Gastrocnemius medialis (tissue), 4 donors: ENCODE data around the gene SAMD11. TPM values are rescaled to one million over a fixed set of nuclear protein-coding genes. Genes with fewer than 3 reads are reported as not detected.
"Not testable (repeated sequence)": the region's sequence is repeated elsewhere in the genome, so short reads cannot be mapped to it uniquely, and the experiment has no call there.

Experiments used
- ATAC-seq, 2 donors: fragments of 150-250 bp; one replicate each; pipeline ENCODE4 v1.9.1; 2016
- DNase-seq, 2 donors: peaks; one replicate each; pipeline ENCODE4 v3.0.0-alpha.2; 2019
- H3K27ac ChIP-seq, 4 donors: fragments of 200-600 bp; sonication (generic); 1 replicate in 1 of 4; 2 replicates in 3 of 4; pipeline ENCODE4 v1.5.1; 2016 to 2018; ENCODE audit warnings: mild to moderate bottlenecking in 2 of 4, moderate library complexity in 1 of 4
- H3K27me3 ChIP-seq, 3 donors: fragments of 200-600 bp; sonication (generic) in 2 of 3; 1 replicate in 1 of 3; 2 replicates in 2 of 3; pipeline versions ENCODE4 v1.5.1 to v1.6.0; 2016 to 2019; ENCODE audit warnings: mild to moderate bottlenecking in 1 of 3, moderate library complexity in 1 of 3
- H3K36me3 ChIP-seq, 2 donors: fragments of 200-600 bp; sonication (generic) in 1 of 2; one replicate each; pipeline ENCODE4 v1.5.1; 2017 to 2018
- H3K4me1 ChIP-seq, 2 donors: fragments of 200-600 bp; sonication (generic) in 1 of 2; one replicate each; pipeline ENCODE4 v1.5.1; 2016 to 2017; ENCODE audit warnings: mild to moderate bottlenecking in 2 of 2
- H3K4me3 ChIP-seq, 4 donors: fragments of 200-600 bp; sonication (generic) in 3 of 4; 1 replicate in 1 of 4; 2 replicates in 3 of 4; pipeline ENCODE4 v1.5.1; 2016 to 2019; ENCODE audit warnings: mild to moderate bottlenecking in 2 of 4
- H3K9me3 ChIP-seq, 3 donors: fragments of 200-600 bp; sonication (generic) in 2 of 3; 1 replicate in 1 of 3; 2 replicates in 2 of 3; pipeline ENCODE4 v1.5.1; 2016 to 2019
- POLR2A ChIP-seq, 2 donors: fragments of 450-650 bp; IDR thresholded peaks; one replicate each; pipeline ENCODE4 v1.6.1; 2017; ENCODE audit warnings: antibody characterized with exemption in 2 of 2, mild to moderate bottlenecking in 2 of 2, moderate library complexity in 2 of 2
- in situ Hi-C, 4 donors: fragments of 200-750 bp; cut with MboI; loops; one replicate each; pipeline versions ENCODE4 v1.15.0 to v1.8.0; 2017; ENCODE audit warnings: low sequenced_read_pairs in 4 of 4
- intact Hi-C: fragments of 100-400 bp; cut with DNase I; formaldehyde crosslinking; loops from one replicate; pipeline ENCODE4 v1.15.1; 2023; ENCODE audit warnings: low total_unique reads
- total RNA-seq, 4 donors: library from RNA; depleted of rRNA; stranded (reverse); fragments of >200 nt; gene quantifications; one replicate each; pipeline versions ENCODE4 v1.1.0 to v1.2.3, GENCODE V29; 2016
- TF ChIP-seq, protein P1 (sequence below), 5 experiments: fragments of 450-650 bp in 3 of 5; fragments of 200-600 bp in 2 of 5; sonication (generic) in 2 of 5; IDR thresholded peaks in 4 of 5; conservative IDR thresholded peaks in 1 of 5; 1 replicate in 4 of 5; 2 replicates in 1 of 5; pipeline ENCODE4 v1.5.1; 2016 to 2019; ENCODE audit warnings: antibody characterized with exemption in 5 of 5, mild to moderate bottlenecking in 3 of 5, moderate library complexity in 3 of 5

Gene SAMD11
- total RNA-seq, 4 donors from 2014 or later, result 0.17 to 0.38 TPM; not detected in 2

DNA sequence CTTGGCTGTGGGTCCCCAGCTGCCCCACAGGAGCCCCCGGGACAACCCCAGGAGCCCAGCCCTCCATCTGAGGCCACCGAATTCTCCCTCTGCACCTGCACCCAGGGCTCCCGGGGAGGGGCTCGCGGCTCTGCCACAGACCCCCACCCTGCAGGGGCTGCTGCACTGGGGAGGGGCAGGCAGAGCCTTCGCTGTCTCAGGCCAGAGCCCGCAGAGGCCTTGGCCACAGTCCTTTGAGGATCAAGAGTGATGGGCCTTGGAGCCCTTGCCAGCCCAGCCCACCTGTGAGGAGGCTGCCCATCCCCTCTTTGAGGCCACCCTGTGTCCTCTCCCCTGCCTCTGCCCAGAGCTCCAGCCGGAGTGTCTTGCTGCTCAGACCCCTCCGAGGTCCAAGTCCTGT lies 51.6 kb downstream of the SAMD11 start:
- Histone ChIP-seq H3K36me3 (no peaks in the 10 kb centered on the region), H3K4me1 (peaks cover 12 to 44% of the 10 kb centered on the region in 2 donors), H3K27ac (peak overlapping the region; percentile 88 to 94 (median 91)), H3K9me3 (no peaks in the 10 kb centered on the region), H3K27me3 (peaks cover 6 to 10% (median 8%) of the 10 kb centered on the region in 3 donors), H3K4me3 (no peak overlapping the region)
- ATAC-seq (no peak), DNase-seq (peak in 1 of 2 donors; percentile 42)
- TF ChIP-seq, protein P1, sequence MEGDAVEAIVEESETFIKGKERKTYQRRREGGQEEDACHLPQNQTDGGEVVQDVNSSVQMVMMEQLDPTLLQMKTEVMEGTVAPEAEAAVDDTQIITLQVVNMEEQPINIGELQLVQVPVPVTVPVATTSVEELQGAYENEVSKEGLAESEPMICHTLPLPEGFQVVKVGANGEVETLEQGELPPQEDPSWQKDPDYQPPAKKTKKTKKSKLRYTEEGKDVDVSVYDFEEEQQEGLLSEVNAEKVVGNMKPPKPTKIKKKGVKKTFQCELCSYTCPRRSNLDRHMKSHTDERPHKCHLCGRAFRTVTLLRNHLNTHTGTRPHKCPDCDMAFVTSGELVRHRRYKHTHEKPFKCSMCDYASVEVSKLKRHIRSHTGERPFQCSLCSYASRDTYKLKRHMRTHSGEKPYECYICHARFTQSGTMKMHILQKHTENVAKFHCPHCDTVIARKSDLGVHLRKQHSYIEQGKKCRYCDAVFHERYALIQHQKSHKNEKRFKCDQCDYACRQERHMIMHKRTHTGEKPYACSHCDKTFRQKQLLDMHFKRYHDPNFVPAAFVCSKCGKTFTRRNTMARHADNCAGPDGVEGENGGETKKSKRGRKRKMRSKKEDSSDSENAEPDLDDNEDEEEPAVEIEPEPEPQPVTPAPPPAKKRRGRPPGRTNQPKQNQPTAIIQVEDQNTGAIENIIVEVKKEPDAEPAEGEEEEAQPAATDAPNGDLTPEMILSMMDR (IDR thresholded peaks at IDR 0.05 in 4 of 5, conservative IDR thresholded peaks at IDR 0.05 in 1 of 5), result no peak
- TF ChIP-seq POLR2A (IDR thresholded peaks at IDR 0.05), result no peak
- intact Hi-C loops, result no loop called here
- in situ Hi-C loops, result no loop called here

DNA sequence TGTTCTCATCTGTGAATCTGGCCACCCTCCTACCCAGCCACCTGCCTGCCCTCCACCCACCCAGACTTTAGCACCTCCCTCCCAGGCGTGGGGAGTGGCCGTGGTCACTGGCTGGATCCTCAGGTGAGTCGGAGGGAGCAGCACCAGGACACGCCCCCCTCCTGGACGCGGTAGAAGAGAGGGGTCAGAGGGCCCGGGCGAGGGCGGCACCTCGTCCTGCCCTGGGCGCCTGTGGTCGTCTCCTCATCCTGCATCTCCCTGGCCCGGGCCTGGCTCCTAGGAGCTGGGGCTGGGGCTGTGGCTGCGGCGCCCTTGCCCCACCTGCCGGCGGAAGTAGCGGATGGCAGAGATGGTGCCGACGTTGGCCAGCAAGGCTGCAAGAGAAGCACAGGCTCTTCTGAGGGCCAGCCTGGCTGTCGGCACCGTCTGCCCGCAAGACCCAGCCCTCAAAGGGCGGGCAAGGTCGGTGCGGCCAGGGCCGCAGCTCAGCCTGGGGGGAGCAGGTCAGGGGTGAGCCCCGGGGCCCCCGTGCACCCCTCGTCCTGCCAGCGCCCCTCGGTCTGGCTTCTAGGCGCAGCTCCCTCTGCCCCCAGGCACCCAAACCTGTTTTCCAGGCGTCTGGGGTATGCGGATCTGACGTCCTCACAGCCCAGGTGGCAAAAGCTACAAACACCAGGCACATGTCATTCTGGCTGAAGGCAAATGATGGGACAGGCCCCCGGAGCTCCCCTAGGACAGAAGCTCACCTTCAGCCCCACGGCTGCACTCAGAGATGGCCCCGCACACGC lies 52.4 kb downstream of the SAMD11 start:
- TF ChIP-seq, protein P1 (IDR thresholded peaks at IDR 0.05 in 4 of 5, conservative IDR thresholded peaks at IDR 0.05 in 1 of 5), result peak; percentile 49 to 59 (median 56)
- peak in 1 of 2 donors; percentile 13 for TF ChIP-seq POLR2A (IDR thresholded peaks at IDR 0.05)
- DNase-seq (peak in 1 of 2 donors; percentile 76), ATAC-seq (peak; percentile 2 to 22)
- intact Hi-C loops, result no loop called here
- Histone ChIP-seq H3K4me3 (peak overlapping the region; percentile 37 to 47 (median 42)), H3K9me3 (no peaks in the 10 kb centered on the region), H3K4me1 (peaks cover 16 to 47% of the 10 kb centered on the region in 2 donors), H3K27me3 (peaks cover 1 to 3% (median 2%) of the 10 kb centered on the region in 3 donors), H3K27ac (peak overlapping the region; percentile 88 to 94 (median 91)), H3K36me3 (no peaks in the 10 kb centered on the region)
- in situ Hi-C loops, result no loop called here

- Histone ChIP-seq H3K27ac (peak overlapping the region in 1 of 4 donors; percentile 89), H3K4me3 (peak overlapping the region in 1 of 4 donors; percentile 47), H3K4me1 (peaks cover 20 to 49% of the 10 kb centered on the region in 2 donors)
- H3K27me3 ChIP-seq, H3K9me3 ChIP-seq, H3K36me3 ChIP-seq, in situ Hi-C loops, intact Hi-C loops, ATAC-seq: not testable (repeated sequence)
- DNase-seq, result peak; percentile 64 to 78
These were observed 53.1 kb downstream of the SAMD11 start for GRCh38 chr1:976791-977190.

DNA sequence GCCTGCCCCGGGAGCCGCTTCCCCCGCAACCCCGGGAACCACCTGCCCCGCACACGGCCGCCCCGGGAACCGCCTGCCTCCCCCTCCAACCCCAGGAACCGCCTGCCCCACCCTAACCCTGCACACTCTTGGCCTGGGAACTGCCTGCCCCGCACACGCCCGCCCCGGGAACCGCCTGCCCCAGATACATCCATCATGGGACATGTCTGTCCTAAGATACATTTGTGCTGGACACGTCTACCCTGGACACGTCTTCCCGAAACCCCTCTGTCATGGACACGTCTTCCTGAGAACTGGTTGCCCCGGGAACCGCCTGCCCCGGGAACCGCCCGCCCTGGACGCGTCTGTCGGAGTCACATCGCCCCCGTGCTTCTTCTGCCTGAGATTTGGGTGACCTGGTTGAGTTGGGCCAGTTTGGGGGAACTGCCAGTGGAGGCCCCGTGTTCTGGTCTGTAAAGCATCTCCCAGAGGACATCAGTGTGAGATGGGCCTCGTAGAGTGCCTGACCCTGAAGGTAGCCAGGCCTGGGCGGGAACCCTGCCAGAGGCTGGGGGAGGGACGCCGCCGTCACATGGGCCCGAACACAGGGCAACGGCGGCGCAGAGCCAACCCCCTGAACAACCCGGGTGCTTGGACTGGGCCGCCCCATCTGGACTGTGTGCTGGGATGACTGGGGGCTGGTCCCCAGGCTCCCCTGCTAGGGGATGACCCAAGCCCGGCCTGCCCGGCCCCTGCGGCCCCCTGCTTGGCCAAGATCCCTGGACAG lies 54.5 kb downstream of the SAMD11 start:
- H3K4me1 ChIP-seq, result peaks cover 23 to 44% of the 10 kb centered on the region in 2 donors
- ATAC-seq (peak in 1 of 2 donors; percentile 10), DNase-seq (peak; percentile 67 to 89)
- no peaks in the 10 kb centered on the region for H3K9me3 ChIP-seq
- in situ Hi-C loops (no loop called here), intact Hi-C loops (no loop called here)
- peak in 1 of 2 donors; percentile 39 for TF ChIP-seq POLR2A (IDR thresholded peaks at IDR 0.05)
- TF ChIP-seq, protein P1 (IDR thresholded peaks at IDR 0.05 in 4 of 5, conservative IDR thresholded peaks at IDR 0.05 in 1 of 5), result no peak
- peaks cover 0 to 2% (median 0%) of the 10 kb centered on the region in 3 donors for H3K27me3 ChIP-seq
- peak overlapping the region; percentile 57 to 65 (median 58) for H3K4me3 ChIP-seq
- no peaks in the 10 kb centered on the region for H3K36me3 ChIP-seq
- peak overlapping the region; percentile 100 for H3K27ac ChIP-seq
